Ascending aorta (tissue), 2 donors: ENCODE measurements around the gene SLC25A28. TPM values are rescaled to one million over a fixed set of nuclear protein-coding genes. Genes with fewer than 3 reads are reported as not detected.

Experiments used
- DNase-seq, 2 donors: peaks; one replicate each; pipeline ENCODE4 v3.0.0-alpha.2; 2019; ENCODE audit warnings: low spot score in 2 of 2
- H3K27ac ChIP-seq, 2 donors: fragments of 200-600 bp; sonication (generic); one replicate each; pipeline ENCODE4 v1.5.1; 2016 to 2017; ENCODE audit warnings: mild to moderate bottlenecking in 1 of 2
- H3K27me3 ChIP-seq: fragments of 200-600 bp; sonication (generic); one replicate; pipeline ENCODE4 v1.5.1; 2017
- H3K36me3 ChIP-seq, 2 donors: fragments of 200-600 bp; sonication (generic); one replicate each; pipeline ENCODE4 v1.5.1; 2016
- H3K4me1 ChIP-seq, 2 donors: fragments of 200-600 bp; sonication (generic); one replicate each; pipeline ENCODE4 v1.5.1; 2016 to 2017; ENCODE audit warnings: mild to moderate bottlenecking in 1 of 2
- H3K4me3 ChIP-seq, 2 donors: fragments of 200-600 bp; sonication (generic); one replicate each; pipeline ENCODE4 v1.5.1; 2016 to 2017; ENCODE audit warnings: mild to moderate bottlenecking in 1 of 2
- H3K9me3 ChIP-seq, 2 donors: fragments of 200-600 bp; sonication (generic); one replicate each; pipeline ENCODE4 v1.5.1; 2016
- CTCF ChIP-seq, 3 experiments: fragments of 200-600 bp in 2 of 3; fragments of 450-650 bp in 1 of 3; sonication (generic) in 2 of 3; IDR thresholded peaks; one replicate each; pipeline ENCODE4 v1.5.1; 2016 to 2019; ENCODE audit warnings: antibody characterized with exemption in 3 of 3, mild to moderate bottlenecking in 1 of 3, moderate library complexity in 1 of 3
- intact Hi-C: fragments of 100-400 bp; cut with DNase I; formaldehyde crosslinking; loops from one replicate; pipeline ENCODE4 v1.15.1; 2023
- total RNA-seq: library from RNA; depleted of rRNA; stranded (reverse); fragments of >200 nt; gene quantifications from one replicate; pipeline ENCODE4 v1.1.0, GENCODE V29; 2016

Gene SLC25A28
- total RNA-seq, 1 donor from 2014 or later, result 25.2 TPM

GRCh38 chr10:99595236-99595635 is 25.0 kb downstream of the SLC25A28 start:
- H3K27me3 ChIP-seq, result no peaks in the 10 kb centered on the region
- H3K9me3 ChIP-seq, result no peaks in the 10 kb centered on the region
- intact Hi-C loops, result no loop called here
- no peak for DNase-seq
- H3K27ac ChIP-seq, result no peak overlapping the region
- no peaks in the 10 kb centered on the region for H3K4me1 ChIP-seq
- no peaks in the 10 kb centered on the region for H3K36me3 ChIP-seq
- no peak for TF ChIP-seq CTCF (IDR thresholded peaks at IDR 0.05)
- H3K4me3 ChIP-seq, result no peak overlapping the region

GRCh38 chr10:99593312-99593711 is 26.9 kb downstream of the SLC25A28 start:
- intact Hi-C loops, result no loop called here
- no peak for DNase-seq
- no peak overlapping the region for H3K4me3 ChIP-seq
- no peaks in the 10 kb centered on the region for H3K9me3 ChIP-seq
- H3K27ac ChIP-seq, result no peak overlapping the region
- no peaks in the 10 kb centered on the region for H3K36me3 ChIP-seq
- H3K27me3 ChIP-seq, result no peaks in the 10 kb centered on the region
- TF ChIP-seq CTCF (IDR thresholded peaks at IDR 0.05), result no peak
- no peaks in the 10 kb centered on the region for H3K4me1 ChIP-seq

GRCh38 chr10:99590799-99591198 is 29.4 kb downstream of the SLC25A28 start:
- intact Hi-C loops, result no loop called here
- TF ChIP-seq CTCF (IDR thresholded peaks at IDR 0.05), result no peak

GRCh38 chr10:99583687-99584086 is 36.6 kb downstream of the SLC25A28 start:
- Histone ChIP-seq H3K36me3 (no peaks in the 10 kb centered on the region), H3K4me3 (no peak overlapping the region), H3K27ac (no peak overlapping the region), H3K27me3 (no peaks in the 10 kb centered on the region), H3K9me3 (no peaks in the 10 kb centered on the region), H3K4me1 (no peaks in the 10 kb centered on the region)
- no peak for TF ChIP-seq CTCF (IDR thresholded peaks at IDR 0.05)
- no peak for DNase-seq
- intact Hi-C loops, result no loop called here

More at GRCh38 chr10:99590799-99591198, 29.4 kb downstream of the SLC25A28 start:
- Histone ChIP-seq H3K27me3 (no peaks in the 10 kb centered on the region), H3K27ac (no peak overlapping the region), H3K36me3 (no peaks in the 10 kb centered on the region), H3K9me3 (no peaks in the 10 kb centered on the region), H3K4me3 (no peak overlapping the region), H3K4me1 (no peaks in the 10 kb centered on the region)
- no peak for DNase-seq

GRCh38 chr10:99582255-99582770 is 37.9 kb downstream of the SLC25A28 start:
- intact Hi-C loops, result no loop called here
- Histone ChIP-seq H3K9me3 (no peaks in the 10 kb centered on the region), H3K4me1 (no peaks in the 10 kb centered on the region), H3K36me3 (no peaks in the 10 kb centered on the region), H3K4me3 (no peak overlapping the region), H3K27me3 (no peaks in the 10 kb centered on the region), H3K27ac (no peak overlapping the region)
- no peak for DNase-seq
- no peak for TF ChIP-seq CTCF (IDR thresholded peaks at IDR 0.05)

- no peaks in the 10 kb centered on the region for H3K27me3 ChIP-seq
- H3K4me3 ChIP-seq, result no peak overlapping the region
- DNase-seq, result no peak
- H3K4me1 ChIP-seq, result no peaks in the 10 kb centered on the region
- H3K36me3 ChIP-seq, result no peaks in the 10 kb centered on the region
- no peak for TF ChIP-seq CTCF (IDR thresholded peaks at IDR 0.05)
- intact Hi-C loops, result no loop called here
- H3K27ac ChIP-seq, result no peak overlapping the region
- no peaks in the 10 kb centered on the region for H3K9me3 ChIP-seq
Observed at GRCh38 chr10:99579971-99580370, 40.3 kb downstream of the SLC25A28 start.
